Measurements from ENCODE around the gene RXFP3. TPM values are rescaled to one million over a fixed set of nuclear protein-coding genes. Genes with fewer than 3 reads are reported as not detected.
A peak's percentile ranks its signal among the peaks of the same experiment; 100 is the strongest.

Gene RXFP3
- total RNA-seq, 1 donor from 2014 or later, result not detected

DNA sequence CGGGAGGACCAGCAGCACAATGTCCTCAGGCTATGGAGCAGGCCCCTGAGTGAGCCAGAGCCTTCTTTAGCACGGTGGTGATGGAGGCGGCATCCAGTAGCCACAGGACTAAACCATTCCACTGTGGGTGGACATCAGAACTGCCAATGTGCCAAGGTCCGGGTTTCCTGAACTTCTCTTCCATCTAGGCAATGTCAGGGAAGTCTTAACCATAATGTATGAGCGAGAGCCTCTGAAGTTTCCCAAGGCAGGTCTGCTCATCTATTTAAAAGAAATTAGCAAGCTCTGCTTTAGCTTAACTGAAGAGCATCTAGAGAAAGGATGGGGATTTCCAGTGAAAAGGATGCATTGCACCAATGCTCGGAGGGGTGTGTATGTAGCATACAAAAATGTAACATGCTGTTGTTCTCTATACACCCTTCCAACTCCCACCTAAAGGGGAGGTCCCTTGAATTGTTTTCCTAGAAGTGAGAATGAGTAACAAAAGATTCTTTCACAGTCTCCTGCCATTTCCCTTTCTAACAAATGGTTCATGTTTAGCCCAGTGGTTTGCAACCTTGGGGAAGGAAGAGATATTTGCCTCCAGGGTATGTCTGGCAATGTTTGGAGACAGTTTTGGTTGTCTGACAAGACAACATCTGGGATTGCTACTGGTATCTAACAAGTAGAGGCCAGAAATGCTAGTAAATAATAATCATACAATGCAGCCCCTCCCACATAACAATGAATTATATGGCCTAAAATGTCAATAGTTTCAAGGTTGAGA is 6.1 kb upstream of the RXFP3 start:
- peaks cover 1% of the 10 kb centered on the region for H3K27me3 ChIP-seq (ENCODE audit: low read depth)
- intact Hi-C loops (cut with DNase I), result no loop called here

DNA sequence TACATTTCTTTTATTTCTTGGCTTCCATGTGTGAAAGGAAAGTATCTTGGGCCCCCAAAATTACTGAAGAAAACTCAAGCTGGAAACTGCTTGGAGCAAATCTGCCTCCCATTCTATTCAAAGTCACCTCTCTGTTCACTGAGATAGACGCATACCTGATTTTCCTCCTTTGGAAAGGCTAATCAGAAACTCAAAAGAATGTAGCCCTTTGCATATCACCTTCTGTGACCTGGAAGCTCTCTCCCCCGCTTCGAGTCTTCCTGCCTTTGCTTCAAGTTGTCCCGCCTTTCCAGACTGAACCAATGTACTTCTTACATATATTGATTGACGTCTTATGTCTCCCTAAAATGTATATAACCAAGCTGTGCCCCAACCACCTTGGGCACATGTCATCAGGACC is 5.0 kb upstream of the RXFP3 start:
- no peak overlapping the region for H3K27ac ChIP-seq
- ATAC-seq (no peak), DNase-seq (no peak)
- TF ChIP-seq, protein P1, sequence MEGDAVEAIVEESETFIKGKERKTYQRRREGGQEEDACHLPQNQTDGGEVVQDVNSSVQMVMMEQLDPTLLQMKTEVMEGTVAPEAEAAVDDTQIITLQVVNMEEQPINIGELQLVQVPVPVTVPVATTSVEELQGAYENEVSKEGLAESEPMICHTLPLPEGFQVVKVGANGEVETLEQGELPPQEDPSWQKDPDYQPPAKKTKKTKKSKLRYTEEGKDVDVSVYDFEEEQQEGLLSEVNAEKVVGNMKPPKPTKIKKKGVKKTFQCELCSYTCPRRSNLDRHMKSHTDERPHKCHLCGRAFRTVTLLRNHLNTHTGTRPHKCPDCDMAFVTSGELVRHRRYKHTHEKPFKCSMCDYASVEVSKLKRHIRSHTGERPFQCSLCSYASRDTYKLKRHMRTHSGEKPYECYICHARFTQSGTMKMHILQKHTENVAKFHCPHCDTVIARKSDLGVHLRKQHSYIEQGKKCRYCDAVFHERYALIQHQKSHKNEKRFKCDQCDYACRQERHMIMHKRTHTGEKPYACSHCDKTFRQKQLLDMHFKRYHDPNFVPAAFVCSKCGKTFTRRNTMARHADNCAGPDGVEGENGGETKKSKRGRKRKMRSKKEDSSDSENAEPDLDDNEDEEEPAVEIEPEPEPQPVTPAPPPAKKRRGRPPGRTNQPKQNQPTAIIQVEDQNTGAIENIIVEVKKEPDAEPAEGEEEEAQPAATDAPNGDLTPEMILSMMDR (IDR thresholded peaks at IDR 0.05), result no peak
- no peaks in the 10 kb centered on the region for H3K36me3 ChIP-seq
- H3K4me3 ChIP-seq, result no peak overlapping the region
- intact Hi-C loops (cut with DNase I), result no loop called here
- H3K27me3 ChIP-seq (ENCODE audit: low read depth), result peaks cover 11% of the 10 kb centered on the region
- H3K4me1 ChIP-seq, result peaks cover 5% of the 10 kb centered on the region
- no peaks in the 10 kb centered on the region for H3K9me3 ChIP-seq

More for the DNA sequence above, 6.1 kb upstream of the RXFP3 start:
- Histone ChIP-seq H3K36me3 (no peaks in the 10 kb centered on the region), H3K4me3 (no peak overlapping the region), H3K4me1 (no peaks in the 10 kb centered on the region), H3K9me3 (no peaks in the 10 kb centered on the region), H3K27ac (no peak overlapping the region)
- TF ChIP-seq, protein P1 (IDR thresholded peaks at IDR 0.05), result no peak
- DNase-seq (no peak), ATAC-seq (no peak)

DNA sequence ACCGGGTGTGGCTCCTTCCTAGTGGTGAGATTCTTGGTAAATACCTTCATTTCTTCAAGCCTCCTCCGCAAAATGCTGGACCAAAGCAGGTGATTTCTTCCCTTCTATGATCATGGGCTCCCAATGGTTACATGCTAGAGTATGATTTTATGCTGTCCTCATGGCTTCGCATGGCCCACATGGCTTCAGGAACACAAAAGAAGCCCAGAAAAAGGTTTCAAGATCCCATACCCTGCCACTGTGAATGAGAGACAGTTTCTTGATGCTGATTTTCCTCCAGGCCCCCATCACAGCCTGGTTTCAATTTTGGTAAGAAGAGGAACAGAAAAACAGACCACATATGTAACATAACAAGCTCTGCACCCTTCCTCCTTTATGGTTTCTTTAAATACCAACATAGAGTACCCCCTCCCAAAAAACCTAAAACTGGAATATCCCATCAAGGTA is 2.4 kb upstream of the RXFP3 start:
- Histone ChIP-seq H3K9me3 (no peaks in the 10 kb centered on the region), H3K27ac (no peak overlapping the region), H3K4me3 (no peak overlapping the region), H3K4me1 (peaks cover 16% of the 10 kb centered on the region), H3K36me3 (no peaks in the 10 kb centered on the region), H3K27me3 (ENCODE audit: low read depth) (peaks cover 38% of the 10 kb centered on the region)
- intact Hi-C loops (cut with DNase I), result no loop called here
- TF ChIP-seq, protein P1 (IDR thresholded peaks at IDR 0.05), result no peak
- no peak for ATAC-seq
- no peak for DNase-seq

DNA sequence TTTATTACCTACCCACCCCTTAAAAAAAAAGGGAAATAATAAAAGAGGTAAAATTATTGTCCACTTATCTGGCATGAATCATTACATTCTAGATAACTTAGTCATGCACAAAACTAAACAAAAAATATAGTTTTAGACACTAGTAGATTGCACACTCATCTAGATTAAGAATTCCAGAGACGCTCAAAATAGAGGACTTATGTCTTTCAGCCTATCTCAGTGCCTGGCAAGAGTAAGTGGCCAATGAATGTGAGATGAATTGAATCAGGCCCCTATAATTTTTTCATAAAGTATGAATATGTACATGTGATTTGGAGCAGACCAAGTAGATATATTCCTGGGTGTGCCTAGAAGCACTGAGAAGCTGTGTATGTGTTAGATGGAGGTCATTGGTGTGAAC is 2.0 kb upstream of the RXFP3 start:
- DNase-seq (no peak), ATAC-seq (no peak)
- H3K36me3 ChIP-seq, result no peaks in the 10 kb centered on the region
- H3K4me3 ChIP-seq, result no peak overlapping the region
- H3K9me3 ChIP-seq, result no peaks in the 10 kb centered on the region
- intact Hi-C loops (cut with DNase I), result no loop called here
- H3K4me1 ChIP-seq, result peaks cover 16% of the 10 kb centered on the region
- TF ChIP-seq, protein P1 (IDR thresholded peaks at IDR 0.05), result no peak
- H3K27me3 ChIP-seq (ENCODE audit: low read depth), result peaks cover 42% of the 10 kb centered on the region
- H3K27ac ChIP-seq, result no peak overlapping the region

DNA sequence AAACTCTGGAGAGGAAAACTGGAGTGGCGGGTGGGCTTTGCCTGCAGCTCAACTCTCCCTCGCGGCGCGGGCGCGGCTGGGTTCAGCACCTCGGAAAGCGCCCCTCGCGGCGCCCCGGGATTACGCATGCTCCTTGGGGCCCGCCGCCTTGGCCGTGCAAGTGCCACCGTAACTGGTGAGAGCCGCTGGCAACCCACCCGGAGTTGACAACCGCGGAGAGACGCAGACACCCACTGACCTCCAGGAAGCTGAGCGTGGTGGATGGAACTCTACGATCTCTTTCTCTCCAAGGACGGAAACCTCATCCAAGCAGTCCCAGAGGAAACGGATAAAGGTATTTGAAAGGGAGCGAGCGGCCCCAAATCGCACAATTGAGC is 194 bp upstream of the RXFP3 start:
- intact Hi-C loops (cut with DNase I), result no loop called here
- ATAC-seq, result peak; percentile 74 to 83
- Histone ChIP-seq H3K4me1 (peaks cover 16% of the 10 kb centered on the region), H3K4me3 (peak overlapping the region; percentile 36), H3K9me3 (no peaks in the 10 kb centered on the region), H3K27ac (no peak overlapping the region), H3K27me3 (ENCODE audit: low read depth) (peaks cover 57% of the 10 kb centered on the region), H3K36me3 (no peaks in the 10 kb centered on the region)
- TF ChIP-seq, protein P1 (IDR thresholded peaks at IDR 0.05), result no peak
- peak; percentile 55 for DNase-seq
